ENCODE data around the gene IFTAP. TPM values are rescaled to one million over a fixed set of nuclear protein-coding genes. Genes with fewer than 3 reads are reported as not detected.

The IFTAP gene
- polyA plus RNA-seq, 1 experiment: 9.3 TPM

GRCh38 chr11:36617543-36618362 is 23.5 kb downstream of the IFTAP start:
- Histone ChIP-seq H3K4me3 (ENCODE audit: low read depth, low read length) (no peak overlapping the region), H3K27me3 (ENCODE audit: control insufficient read depth, insufficient read depth, low read length) (no peaks in the 10 kb centered on the region), H3K36me3 (ENCODE audit: control insufficient read depth, insufficient read depth, low read length) (no peaks in the 10 kb centered on the region)
- POLR2A ChIA-PET: no interaction called here
- DNase-seq (ENCODE audit: low read depth): no peak
- TF ChIP-seq CTCF (IDR thresholded peaks at IDR 0.05; ENCODE audit: insufficient read depth, low read depth, low read length): no peak
- CTCF ChIA-PET: interaction anchor here (1.0 kb wide), 1 partner anchor 53 kb away, joined by 3 read pairs; no protein-coding TSS in a partner anchor

DNA sequence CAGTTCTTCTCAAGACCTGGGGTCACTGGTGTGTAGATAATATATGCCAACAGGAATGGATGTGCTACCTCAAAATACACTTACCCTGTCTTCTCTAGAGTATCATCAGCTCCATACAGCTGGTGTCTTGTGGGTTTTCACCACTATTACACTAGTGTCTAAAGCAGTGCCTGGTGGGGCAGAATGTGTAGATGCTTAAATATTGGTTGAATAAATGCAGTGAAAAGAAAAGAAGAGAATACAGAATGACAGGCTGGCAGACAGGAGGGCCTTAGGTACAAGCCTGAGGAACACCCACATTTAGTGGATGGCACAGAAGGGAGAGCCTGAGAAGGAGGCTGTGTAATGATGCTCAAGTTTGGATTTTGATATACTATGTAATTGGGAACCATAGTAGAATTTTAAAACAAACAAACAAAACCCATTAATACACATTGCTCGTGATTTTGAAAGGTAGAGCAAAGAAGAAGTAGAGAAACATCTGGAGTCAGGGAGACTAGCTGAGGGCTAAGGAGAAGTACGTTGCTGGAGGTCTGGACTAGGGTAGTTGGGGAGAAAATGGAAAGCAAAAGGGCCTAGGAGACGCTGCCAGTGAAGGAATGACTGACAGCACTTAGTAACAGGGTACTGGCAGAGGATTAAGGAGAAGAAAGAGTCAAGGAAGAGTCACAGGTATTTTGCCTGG is 24.2 kb downstream of the IFTAP start:
- H3K36me3 ChIP-seq (ENCODE audit: control insufficient read depth, insufficient read depth, low read length): no peaks in the 10 kb centered on the region
- POLR2A ChIA-PET: no interaction called here
- H3K27me3 ChIP-seq (ENCODE audit: control insufficient read depth, insufficient read depth, low read length): no peaks in the 10 kb centered on the region
- TF ChIP-seq CTCF (IDR thresholded peaks at IDR 0.05; ENCODE audit: insufficient read depth, low read depth, low read length): no peak
- DNase-seq (ENCODE audit: low read depth): no peak
- no peak overlapping the region for H3K4me3 ChIP-seq (ENCODE audit: low read depth, low read length)
- CTCF ChIA-PET: interaction anchor here (1.3 kb wide), 1 partner anchor 54 kb away, joined by 7 read pairs; no protein-coding TSS in a partner anchor

- DNase-seq (ENCODE audit: low read depth): no peak
- POLR2A ChIA-PET: no interaction called here
- no peak overlapping the region for H3K4me3 ChIP-seq (ENCODE audit: low read depth, low read length)
- CTCF ChIA-PET: interaction anchor here (1.3 kb wide), 1 partner anchor 55 kb away, joined by 7 read pairs; no protein-coding TSS in a partner anchor
- H3K27me3 ChIP-seq (ENCODE audit: control insufficient read depth, insufficient read depth, low read length): no peaks in the 10 kb centered on the region
- TF ChIP-seq CTCF (IDR thresholded peaks at IDR 0.05; ENCODE audit: insufficient read depth, low read depth, low read length): no peak
- no peaks in the 10 kb centered on the region for H3K36me3 ChIP-seq (ENCODE audit: control insufficient read depth, insufficient read depth, low read length)
Observed at GRCh38 chr11:36619502-36619901, 25.2 kb downstream of the IFTAP start.

- ChIA-PET POLR2A (no interaction called here), CTCF (interaction anchor here (1.9 kb wide), 1 partner anchor 56 kb away, joined by 7 read pairs; no protein-coding TSS in a partner anchor)
- Histone ChIP-seq H3K36me3 (ENCODE audit: control insufficient read depth, insufficient read depth, low read length) (no peaks in the 10 kb centered on the region), H3K27me3 (ENCODE audit: control insufficient read depth, insufficient read depth, low read length) (no peaks in the 10 kb centered on the region), H3K4me3 (ENCODE audit: low read depth, low read length) (no peak overlapping the region)
- DNase-seq (ENCODE audit: low read depth): no peak
- no peak for TF ChIP-seq CTCF (IDR thresholded peaks at IDR 0.05; ENCODE audit: insufficient read depth, low read depth, low read length)
Observed at GRCh38 chr11:36620246-36620645, 25.9 kb downstream of the IFTAP start.

DNA sequence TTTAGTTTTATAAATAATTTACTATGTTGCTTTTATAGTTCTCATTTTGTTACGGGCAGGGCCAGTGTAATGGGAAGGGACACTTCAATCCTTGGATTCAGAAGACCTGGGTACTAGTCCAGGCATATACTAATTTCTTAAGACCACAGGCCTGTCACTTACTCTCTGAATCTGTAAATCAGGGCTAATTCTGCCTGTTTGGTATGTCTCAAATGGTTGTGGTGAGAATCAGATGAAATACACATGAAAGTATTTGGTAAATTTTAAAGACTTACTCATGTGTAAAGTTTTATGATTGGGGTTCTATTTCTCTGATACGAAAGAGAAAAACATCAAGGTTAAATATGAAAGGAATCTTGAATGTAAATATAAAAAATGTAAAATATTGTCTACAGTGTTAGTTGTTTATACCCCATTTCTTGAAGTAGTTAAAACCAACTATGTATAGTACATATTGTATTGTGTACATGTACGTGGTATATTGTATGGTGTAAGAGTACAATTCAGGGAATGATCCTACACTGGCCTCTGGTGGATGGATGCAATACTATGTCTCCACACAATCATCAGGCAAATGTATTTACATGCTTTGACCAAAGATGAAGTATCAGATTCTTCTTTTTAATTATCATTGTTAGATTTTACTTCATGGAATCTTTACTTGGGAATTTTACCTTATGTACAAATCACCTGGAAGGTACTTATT is 28.3 kb downstream of the IFTAP start:
- Histone ChIP-seq H3K4me3 (ENCODE audit: low read depth, low read length) (no peak overlapping the region), H3K27me3 (ENCODE audit: control insufficient read depth, insufficient read depth, low read length) (no peaks in the 10 kb centered on the region), H3K36me3 (ENCODE audit: control insufficient read depth, insufficient read depth, low read length) (no peaks in the 10 kb centered on the region)
- POLR2A ChIA-PET: no interaction called here
- peak; percentile 54 for TF ChIP-seq CTCF (IDR thresholded peaks at IDR 0.05; ENCODE audit: insufficient read depth, low read depth, low read length)
- no peak for DNase-seq (ENCODE audit: low read depth)
- CTCF ChIA-PET: interaction anchor here (0.8 to 1.4 kb wide), 3 partner anchors 50 to 59 kb away, joined by 3 to 9 read pairs (median 6); no protein-coding TSS in a partner anchor
